HG03175 (cell line): ENCODE measurements around the gene PKP1.
"Not testable (repeated sequence)": the region's sequence is repeated elsewhere in the genome, so short reads cannot be mapped to it uniquely, and the experiment has no call there.

Experiments
- ATAC-seq: cut with Tn5 transposase; IDR thresholded peaks from one replicate; pipeline ENCODE4 v1.9.1; 2021; ENCODE audit warnings: mild to moderate bottlenecking, moderate library complexity; ENCODE audit not compliant: unreplicated experiment

The PKP1 gene

GRCh38 chr1:201282931-201283829 lies at the start of gene PKP1:
TSS of gene PKP1 (plus strand) at chr1:201283506. CDS start at chr1:201283703, 197 bp downstream.
- no peak for ATAC-seq

- not testable (repeated sequence) for ATAC-seq
Measured at GRCh38 chr1:201239646-201240045, 43.7 kb upstream of the PKP1 start.

- no peak for ATAC-seq
Measured at GRCh38 chr1:201240171-201240570, 43.1 kb upstream of the PKP1 start.

GRCh38 chr1:201241736-201242135 lies 41.6 kb upstream of the PKP1 start:
- ATAC-seq, result no peak

GRCh38 chr1:201245082-201245481 lies 38.2 kb upstream of the PKP1 start:
- no peak for ATAC-seq

GRCh38 chr1:201248721-201249559 lies 34.4 kb upstream of the PKP1 start:
- ATAC-seq, result no peak

- no peak for ATAC-seq
Measured at GRCh38 chr1:201250326-201251011, 32.8 kb upstream of the PKP1 start.

GRCh38 chr1:201251411-201251810 lies 31.9 kb upstream of the PKP1 start:
- ATAC-seq, result no peak

- ATAC-seq, result no peak
Measured at GRCh38 chr1:201251851-201252430, 31.4 kb upstream of the PKP1 start.

GRCh38 chr1:201252944-201253371 lies 30.3 kb upstream of the PKP1 start:
- no peak for ATAC-seq

GRCh38 chr1:201253411-201253810 lies 29.9 kb upstream of the PKP1 start:
- no peak for ATAC-seq

GRCh38 chr1:201253906-201254624 lies 29.2 kb upstream of the PKP1 start:
- no peak for ATAC-seq

GRCh38 chr1:201254625-201255478 lies 28.5 kb upstream of the PKP1 start:
- ATAC-seq, result no peak

GRCh38 chr1:201255479-201256362 lies 27.6 kb upstream of the PKP1 start:
- no peak for ATAC-seq

- not testable (repeated sequence) for ATAC-seq
Measured at GRCh38 chr1:201258132-201258531, 25.2 kb upstream of the PKP1 start.

- ATAC-seq, result no peak
Measured at GRCh38 chr1:201258763-201259230, 24.5 kb upstream of the PKP1 start.

GRCh38 chr1:201259476-201260235 lies 23.6 kb upstream of the PKP1 start:
- ATAC-seq, result no peak
